Ishikawa (cell line): ENCODE results near the gene WIF1.

Experiments used
- CEBPB ChIP-seq: IDR thresholded peaks from 2 replicates; pipeline ENCODE4 v1.6.1; 2012
- CREB1 ChIP-seq: IDR thresholded peaks from 2 replicates; pipeline ENCODE4 v1.6.1; 2012; ENCODE audit warnings: low read depth
- EGR1 ChIP-seq: IDR thresholded peaks from 2 replicates; pipeline ENCODE4 v1.6.1; 2012
- EP300 ChIP-seq: IDR thresholded peaks from 2 replicates; pipeline ENCODE4 v1.6.1; 2012; ENCODE audit warnings: borderline replicate concordance
- FOXM1 ChIP-seq: IDR thresholded peaks from 2 replicates; pipeline ENCODE4 v1.6.1; 2012; ENCODE audit warnings: low read depth, borderline replicate concordance
- MAX ChIP-seq: IDR thresholded peaks from 2 replicates; pipeline ENCODE4 v1.6.1; 2012
- NFIC ChIP-seq: IDR thresholded peaks from 2 replicates; pipeline ENCODE4 v1.6.1; 2012
- RAD21 ChIP-seq: IDR thresholded peaks from 2 replicates; pipeline ENCODE4 v1.6.1; 2012; ENCODE audit warnings: low read depth
- REST ChIP-seq: IDR thresholded peaks from 2 replicates; pipeline ENCODE4 v1.6.1; 2012; ENCODE audit warnings: low read depth, mild to moderate bottlenecking
- TAF1 ChIP-seq: IDR thresholded peaks from 2 replicates; pipeline ENCODE4 v1.6.1; 2012; ENCODE audit warnings: low read depth, mild to moderate bottlenecking
- TCF12 ChIP-seq: IDR thresholded peaks from 2 replicates; pipeline ENCODE4 v1.6.1; 2012; ENCODE audit warnings: low read depth
- TEAD4 ChIP-seq: IDR thresholded peaks from 2 replicates; pipeline ENCODE4 v1.6.1; 2012
- USF1 ChIP-seq: IDR thresholded peaks from 2 replicates; pipeline ENCODE4 v1.6.1; 2012
- YY1 ChIP-seq: IDR thresholded peaks from 2 replicates; pipeline ENCODE4 v1.6.1; 2012; ENCODE audit warnings: low read depth
- ZBTB7A ChIP-seq: IDR thresholded peaks from 2 replicates; pipeline ENCODE4 v1.6.1; 2012; ENCODE audit warnings: low read depth

Gene WIF1

GRCh38 chr12:65164774-65165173 is 43.7 kb upstream of the WIF1 start:
- TF ChIP-seq TCF12, result no peak
- no peak for TF ChIP-seq ZBTB7A

GRCh38 chr12:65164244-65164643 is 43.1 kb upstream of the WIF1 start:
- TF ChIP-seq NFIC (no peak), MAX (no peak), TCF12 (no peak), EGR1 (no peak), EP300 (no peak), TEAD4 (no peak), CREB1 (no peak), CEBPB (no peak), RAD21 (no peak), ZBTB7A (no peak), TAF1 (no peak), USF1 (no peak), FOXM1 (no peak), YY1 (no peak), REST (no peak)

GRCh38 chr12:65162609-65163008 is 41.5 kb upstream of the WIF1 start:
- no peak for TF ChIP-seq FOXM1
- no peak for TF ChIP-seq CEBPB
- TF ChIP-seq USF1, result no peak
- TF ChIP-seq YY1, result no peak
- TF ChIP-seq MAX, result no peak
- no peak for TF ChIP-seq RAD21
- no peak for TF ChIP-seq EP300
- TF ChIP-seq TCF12, result no peak
- no peak for TF ChIP-seq ZBTB7A
- TF ChIP-seq TEAD4, result no peak
- no peak for TF ChIP-seq CREB1
- no peak for TF ChIP-seq REST
- TF ChIP-seq EGR1, result no peak
- TF ChIP-seq TAF1, result no peak
- TF ChIP-seq NFIC, result no peak

- TF ChIP-seq MAX, result no peak
Measured at GRCh38 chr12:65157091-65157490, 36.0 kb upstream of the WIF1 start.

GRCh38 chr12:65156366-65156841 is 35.3 kb upstream of the WIF1 start:
- TF ChIP-seq RAD21 (no peak), TEAD4 (no peak), EP300 (no peak), YY1 (no peak)

- no peak for TF ChIP-seq NFIC
- TF ChIP-seq YY1, result no peak
- no peak for TF ChIP-seq ZBTB7A
- no peak for TF ChIP-seq REST
- TF ChIP-seq USF1, result no peak
- TF ChIP-seq TAF1, result no peak
- no peak for TF ChIP-seq CEBPB
- TF ChIP-seq RAD21, result no peak
- TF ChIP-seq MAX, result no peak
- TF ChIP-seq FOXM1, result no peak
- TF ChIP-seq CREB1, result no peak
- no peak for TF ChIP-seq TCF12
- TF ChIP-seq EGR1, result no peak
- TF ChIP-seq EP300, result no peak
Measured at GRCh38 chr12:65155784-65156183, 34.7 kb upstream of the WIF1 start.
